ENCODE measurements around the gene OR10H1. TPM values are rescaled to one million over a fixed set of nuclear protein-coding genes. Genes with fewer than 3 reads are reported as not detected.
"Not testable (repeated sequence)": the region's sequence is repeated elsewhere in the genome, so short reads cannot be mapped to it uniquely, and the experiment has no call there.

OR10H1 gene, protein sequence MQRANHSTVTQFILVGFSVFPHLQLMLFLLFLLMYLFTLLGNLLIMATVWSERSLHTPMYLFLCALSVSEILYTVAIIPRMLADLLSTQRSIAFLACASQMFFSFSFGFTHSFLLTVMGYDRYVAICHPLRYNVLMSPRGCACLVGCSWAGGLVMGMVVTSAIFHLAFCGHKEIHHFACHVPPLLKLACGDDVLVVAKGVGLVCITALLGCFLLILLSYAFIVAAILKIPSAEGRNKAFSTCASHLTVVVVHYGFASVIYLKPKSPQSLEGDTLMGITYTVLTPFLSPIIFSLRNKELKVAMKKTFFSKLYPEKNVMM
- total RNA-seq, result not detected

DNA sequence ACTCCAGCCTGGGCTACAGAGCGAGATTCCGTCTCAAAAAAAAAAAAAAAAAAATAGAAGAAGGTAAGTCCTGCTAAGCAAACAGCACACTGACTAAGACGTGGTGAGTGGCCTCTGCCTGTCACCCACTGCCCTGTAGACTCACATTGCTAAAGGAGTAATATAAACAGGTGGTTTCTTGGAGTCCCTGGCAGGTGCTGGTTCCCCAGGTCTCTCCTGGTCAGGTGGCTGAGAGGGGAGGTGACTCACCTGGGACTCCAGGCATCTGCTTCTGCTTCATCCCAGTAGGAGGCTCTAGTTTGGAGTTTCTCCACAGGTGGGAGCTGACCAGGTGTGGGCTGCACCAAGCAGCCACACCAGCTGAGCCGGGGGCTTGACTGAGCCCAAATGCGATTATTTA lies at the start of gene OR10H1:
Gene OR10H1, minus strand, starts transcription at position 359 of the 400 bp plus-strand sequence. CDS start 7,627 bp downstream, outside the sequence.
- H3K27me3 Mint-ChIP-seq, result peaks cover 4% of the 10 kb centered on the region
- H3K9me3 Mint-ChIP-seq (ENCODE audit: low read depth), result no peaks in the 10 kb centered on the region
- no peak within 1 kb of the TSS for H3K27ac Mint-ChIP-seq
- H3K4me1 Mint-ChIP-seq, result no peaks in the 10 kb centered on the region
- no peaks in the 10 kb centered on the region for H3K36me3 Mint-ChIP-seq
- no peak for ATAC-seq
- H3K4me3 Mint-ChIP-seq, result no peak within 1 kb of the TSS
- CTCF ChIA-PET, result no interaction called here
- no peak for DNase-seq

DNA sequence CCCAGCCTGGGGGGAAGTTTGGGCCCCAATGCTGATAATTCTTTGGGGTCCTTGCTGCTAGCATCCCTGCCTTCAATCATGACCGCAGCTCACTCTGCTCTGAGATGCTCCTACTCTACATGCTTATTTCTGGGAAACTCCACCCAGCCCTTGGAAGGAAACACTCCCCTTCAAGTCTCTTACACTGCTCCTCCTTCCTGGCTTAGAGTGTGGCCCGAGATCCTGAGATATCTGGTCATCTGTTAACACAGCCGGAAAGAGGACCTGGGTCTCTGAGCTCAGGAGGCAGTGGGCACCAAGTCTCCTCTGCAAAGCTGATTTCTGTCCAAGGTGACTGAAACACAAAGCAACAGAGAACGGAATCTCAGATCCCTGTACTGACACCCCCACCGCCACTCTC lies 49.4 kb upstream of the OR10H1 start:
- ATAC-seq (no peak), DNase-seq (no peak)
- Mint-ChIP-seq H3K4me3 (no peak overlapping the region), H3K4me1 (no peaks in the 10 kb centered on the region), H3K9me3 (ENCODE audit: low read depth) (no peaks in the 10 kb centered on the region), H3K27me3 (no peaks in the 10 kb centered on the region), H3K36me3 (no peaks in the 10 kb centered on the region), H3K27ac (no peak overlapping the region)
- CTCF ChIA-PET, result interaction anchor here (0.7 to 0.9 kb wide), 2 partner anchors 10 to 235 kb away, joined by 3 read pairs; no protein-coding TSS in a partner anchor

DNA sequence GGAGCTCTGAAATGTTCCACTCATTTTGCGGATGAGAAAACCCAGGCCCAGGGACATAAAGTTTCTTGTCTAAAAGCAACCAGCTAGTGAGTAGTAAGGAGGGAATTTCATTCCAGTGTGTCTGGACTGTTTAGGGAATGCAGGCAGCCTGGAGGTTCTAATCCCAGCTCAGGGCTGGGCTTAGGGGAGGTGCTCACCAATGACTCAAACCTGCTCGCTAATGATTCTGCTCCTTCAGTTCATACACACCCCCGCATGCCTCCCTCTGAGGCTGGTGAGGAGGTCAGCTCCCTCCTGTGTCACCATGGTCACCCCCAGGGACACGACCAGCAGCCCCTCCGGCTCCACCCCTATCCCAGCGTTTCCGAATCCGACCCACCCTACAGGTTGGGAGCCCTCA lies 47.8 kb upstream of the OR10H1 start:
- ATAC-seq, result no peak
- H3K27me3 Mint-ChIP-seq, result no peaks in the 10 kb centered on the region

DNA sequence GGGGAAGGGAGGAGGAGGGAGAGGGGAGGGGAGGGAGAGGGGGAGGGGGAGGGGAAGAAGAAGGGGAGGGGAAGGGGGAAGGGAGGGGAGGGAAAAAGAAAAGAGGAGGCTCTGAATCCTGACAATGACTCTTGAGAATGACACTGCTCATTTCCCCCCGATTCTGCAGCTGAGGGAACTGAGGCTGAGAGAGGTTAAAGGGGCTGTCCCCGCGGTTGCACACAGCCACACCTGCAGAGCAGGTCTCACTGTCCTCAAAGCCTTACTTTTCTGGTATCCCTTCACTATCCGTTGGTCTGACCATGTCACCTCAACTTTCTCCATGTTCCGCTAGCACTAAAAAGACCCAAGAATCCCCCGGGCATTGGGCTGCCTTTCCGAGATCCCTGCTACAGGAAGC lies 47.0 kb upstream of the OR10H1 start:
- H3K9me3 Mint-ChIP-seq (ENCODE audit: low read depth), result no peaks in the 10 kb centered on the region
- H3K4me1 Mint-ChIP-seq, result no peaks in the 10 kb centered on the region
- no peak for ATAC-seq
- H3K27ac Mint-ChIP-seq, result no peak overlapping the region
- no peaks in the 10 kb centered on the region for H3K36me3 Mint-ChIP-seq
- H3K27me3 Mint-ChIP-seq, result no peaks in the 10 kb centered on the region
- no peak overlapping the region for H3K4me3 Mint-ChIP-seq
- DNase-seq, result no peak
- CTCF ChIA-PET, result no interaction called here

More for the DNA sequence above, 47.8 kb upstream of the OR10H1 start:
- no peak overlapping the region for H3K4me3 Mint-ChIP-seq
- H3K4me1 Mint-ChIP-seq, result no peaks in the 10 kb centered on the region
- CTCF ChIA-PET, result no interaction called here
- H3K27ac Mint-ChIP-seq, result no peak overlapping the region
- no peaks in the 10 kb centered on the region for H3K36me3 Mint-ChIP-seq
- H3K9me3 Mint-ChIP-seq (ENCODE audit: low read depth), result no peaks in the 10 kb centered on the region
- DNase-seq, result no peak

DNA sequence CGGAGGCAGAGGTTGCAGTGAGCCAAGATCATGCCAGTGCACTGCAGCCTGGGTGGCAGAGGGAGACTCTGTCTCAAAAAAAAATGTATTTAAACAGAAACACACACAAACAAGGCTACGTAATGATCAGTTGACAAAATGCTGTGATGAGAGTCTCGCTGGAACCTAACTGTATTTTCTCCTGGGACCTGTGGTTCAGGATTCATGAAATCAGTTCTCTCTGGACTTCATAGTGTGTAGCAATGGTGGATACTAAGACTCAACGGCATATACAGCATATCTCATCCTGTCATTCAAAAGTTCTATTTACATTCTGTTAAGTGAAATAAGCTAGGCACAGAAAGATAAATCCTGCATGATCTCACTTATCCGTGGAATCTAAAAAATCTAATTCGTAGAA lies 45.1 kb upstream of the OR10H1 start:
- Mint-ChIP-seq H3K4me3 (no peak overlapping the region), H3K27ac (no peak overlapping the region), H3K4me1 (no peaks in the 10 kb centered on the region), H3K27me3 (no peaks in the 10 kb centered on the region), H3K9me3 (ENCODE audit: low read depth) (no peaks in the 10 kb centered on the region), H3K36me3 (no peaks in the 10 kb centered on the region)
- no peak for DNase-seq
- no peak for ATAC-seq
- CTCF ChIA-PET, result no interaction called here

DNA sequence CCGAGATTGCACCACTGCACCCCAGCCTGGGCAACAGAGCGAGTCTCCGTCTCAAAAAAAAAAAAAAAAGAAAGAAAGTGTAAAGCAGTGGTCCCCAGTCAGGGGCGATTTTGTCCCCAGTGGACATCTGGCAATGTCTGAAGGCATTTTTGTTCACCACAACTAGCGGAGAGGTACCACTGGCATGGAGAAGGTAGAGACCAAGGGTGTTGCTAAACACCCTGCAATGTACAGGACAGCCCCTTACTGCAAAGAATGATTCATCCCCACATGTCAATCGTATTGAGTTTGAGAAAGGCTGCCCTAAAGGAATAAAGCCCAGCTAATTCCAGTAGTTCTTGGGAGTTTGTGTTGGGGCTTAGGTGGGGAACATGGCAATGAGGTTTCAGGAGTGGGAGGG lies 43.7 kb upstream of the OR10H1 start:
- no peaks in the 10 kb centered on the region for H3K27me3 Mint-ChIP-seq
- DNase-seq (no peak), ATAC-seq (no peak)
- H3K4me1 Mint-ChIP-seq, result no peaks in the 10 kb centered on the region
- H3K36me3 Mint-ChIP-seq, result no peaks in the 10 kb centered on the region
- H3K27ac Mint-ChIP-seq, result no peak overlapping the region
- CTCF ChIA-PET, result no interaction called here
- H3K4me3 Mint-ChIP-seq, result no peak overlapping the region
- no peaks in the 10 kb centered on the region for H3K9me3 Mint-ChIP-seq (ENCODE audit: low read depth)

DNA sequence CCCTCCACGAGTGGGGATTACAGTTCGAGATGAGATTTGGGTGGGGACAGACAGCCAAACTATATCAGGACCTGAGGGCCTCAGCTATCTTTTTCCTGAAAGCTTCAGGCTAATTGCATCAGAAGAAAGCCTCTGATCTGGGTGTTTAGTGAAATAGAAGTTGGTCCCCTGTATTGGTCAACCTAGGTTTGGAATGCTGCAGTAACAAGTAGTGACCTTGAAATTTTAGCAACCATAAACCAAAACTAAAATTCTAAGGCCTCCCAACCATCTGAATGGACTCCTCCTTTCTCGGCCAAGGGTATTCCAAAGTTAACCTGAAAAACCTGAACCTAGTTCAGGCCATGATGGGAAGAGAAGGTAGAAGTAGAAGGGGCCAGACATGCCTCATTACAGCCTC lies 34.9 kb upstream of the OR10H1 start:
- no peak overlapping the region for H3K27ac Mint-ChIP-seq
- no peaks in the 10 kb centered on the region for H3K27me3 Mint-ChIP-seq
- no peak overlapping the region for H3K4me3 Mint-ChIP-seq
- no peaks in the 10 kb centered on the region for H3K36me3 Mint-ChIP-seq
- CTCF ChIA-PET, result no interaction called here
- ATAC-seq (no peak), DNase-seq (no peak)
- H3K9me3 Mint-ChIP-seq (ENCODE audit: low read depth), result peaks cover 2% of the 10 kb centered on the region
- peaks cover 4% of the 10 kb centered on the region for H3K4me1 Mint-ChIP-seq

DNA sequence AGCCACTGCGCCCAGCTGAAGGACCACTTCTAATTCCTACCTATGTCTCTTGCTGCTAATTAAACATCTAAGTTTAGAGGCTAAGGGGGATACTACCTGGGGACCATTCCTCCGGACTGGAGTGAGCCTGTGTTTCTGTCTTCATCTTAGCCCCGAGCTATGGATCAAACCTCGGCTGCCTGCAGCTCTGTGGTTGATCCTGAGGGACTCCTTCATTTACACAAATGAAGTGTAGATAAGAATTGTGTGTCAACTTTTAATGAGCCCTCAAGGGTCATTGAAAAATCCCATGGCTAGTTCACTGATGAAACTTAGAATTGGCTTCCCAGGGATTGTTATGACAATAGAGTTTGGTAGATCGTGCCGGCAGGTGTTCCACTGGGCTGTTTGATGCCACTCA lies 31.5 kb upstream of the OR10H1 start:
- no peaks in the 10 kb centered on the region for H3K27me3 Mint-ChIP-seq

DNA sequence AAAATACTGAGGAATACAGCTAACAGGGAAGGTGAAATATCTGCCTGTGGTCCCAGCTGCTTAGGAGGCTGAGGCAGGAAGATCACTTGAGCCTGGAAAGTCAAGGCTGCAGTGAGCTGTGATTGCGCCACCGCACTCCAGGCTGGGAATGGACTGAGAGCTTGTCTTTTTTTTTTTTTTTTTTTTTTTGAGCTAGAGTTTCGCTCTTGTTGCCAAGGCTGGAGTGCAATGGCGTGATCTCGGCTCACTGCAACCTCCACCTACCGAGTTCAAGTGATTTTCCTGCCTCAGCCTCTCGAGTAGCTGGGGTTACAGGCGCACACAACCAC lies 28.4 kb upstream of the OR10H1 start:
- not testable (repeated sequence) for DNase-seq; H3K4me3 Mint-ChIP-seq; ATAC-seq; H3K9me3 Mint-ChIP-seq (ENCODE audit: low read depth); H3K27me3 Mint-ChIP-seq; H3K36me3 Mint-ChIP-seq
- Mint-ChIP-seq H3K4me1 (peaks cover 25% of the 10 kb centered on the region), H3K27ac (peak overlapping the region; percentile 56)
- CTCF ChIA-PET, result interaction anchor here (0.6 to 1.1 kb wide), 2 partner anchors 213 to 216 kb away, joined by 3 to 4 read pairs; no protein-coding TSS in a partner anchor

More for the DNA sequence above, 31.5 kb upstream of the OR10H1 start:
- CTCF ChIA-PET, result interaction anchor here (0.6 kb wide), 1 partner anchor 315 kb away, joined by 4 read pairs; no protein-coding TSS in a partner anchor
- Mint-ChIP-seq H3K36me3 (no peaks in the 10 kb centered on the region), H3K4me1 (peaks cover 25% of the 10 kb centered on the region), H3K27ac (no peak overlapping the region), H3K4me3 (no peak overlapping the region), H3K9me3 (ENCODE audit: low read depth) (no peaks in the 10 kb centered on the region)
- ATAC-seq (no peak), DNase-seq (no peak)

DNA sequence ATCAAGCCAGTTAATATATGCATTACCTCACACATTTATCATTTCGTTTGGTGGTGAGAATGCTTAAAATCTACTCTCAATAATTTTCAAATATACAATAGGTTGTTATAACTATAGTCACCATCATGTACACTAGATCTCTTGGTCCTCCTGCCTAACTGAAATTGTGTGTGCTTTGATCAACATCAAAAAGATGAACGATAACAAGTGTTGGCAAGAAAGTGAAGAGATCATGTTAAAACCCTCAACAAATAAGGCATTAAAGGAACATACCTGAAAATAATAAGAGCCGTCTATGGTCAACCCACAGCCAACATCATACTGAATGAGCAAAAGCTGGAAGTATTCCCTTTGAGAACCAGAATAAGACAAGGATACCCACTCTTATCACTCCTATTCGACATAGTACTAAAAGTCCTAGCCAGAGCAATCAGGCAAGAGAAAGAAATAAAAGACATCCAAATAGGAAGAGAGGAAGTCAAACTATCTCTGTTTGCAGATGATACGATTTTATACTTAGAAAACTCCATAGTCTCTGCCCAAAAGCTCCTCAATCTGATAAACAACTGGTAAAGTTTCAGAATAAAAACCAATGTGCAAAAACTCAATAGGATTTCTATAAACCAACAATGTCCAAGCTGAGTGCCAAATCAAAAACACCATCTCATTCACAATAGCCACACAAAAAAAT lies 27.9 kb upstream of the OR10H1 start:
- Mint-ChIP-seq H3K4me3 (no peak overlapping the region), H3K9me3 (ENCODE audit: low read depth) (no peaks in the 10 kb centered on the region), H3K36me3 (no peaks in the 10 kb centered on the region), H3K27me3 (no peaks in the 10 kb centered on the region), H3K4me1 (peaks cover 28% of the 10 kb centered on the region), H3K27ac (peak overlapping the region; percentile 56)
- no peak for DNase-seq
- CTCF ChIA-PET, result no interaction called here
- ATAC-seq, result no peak

DNA sequence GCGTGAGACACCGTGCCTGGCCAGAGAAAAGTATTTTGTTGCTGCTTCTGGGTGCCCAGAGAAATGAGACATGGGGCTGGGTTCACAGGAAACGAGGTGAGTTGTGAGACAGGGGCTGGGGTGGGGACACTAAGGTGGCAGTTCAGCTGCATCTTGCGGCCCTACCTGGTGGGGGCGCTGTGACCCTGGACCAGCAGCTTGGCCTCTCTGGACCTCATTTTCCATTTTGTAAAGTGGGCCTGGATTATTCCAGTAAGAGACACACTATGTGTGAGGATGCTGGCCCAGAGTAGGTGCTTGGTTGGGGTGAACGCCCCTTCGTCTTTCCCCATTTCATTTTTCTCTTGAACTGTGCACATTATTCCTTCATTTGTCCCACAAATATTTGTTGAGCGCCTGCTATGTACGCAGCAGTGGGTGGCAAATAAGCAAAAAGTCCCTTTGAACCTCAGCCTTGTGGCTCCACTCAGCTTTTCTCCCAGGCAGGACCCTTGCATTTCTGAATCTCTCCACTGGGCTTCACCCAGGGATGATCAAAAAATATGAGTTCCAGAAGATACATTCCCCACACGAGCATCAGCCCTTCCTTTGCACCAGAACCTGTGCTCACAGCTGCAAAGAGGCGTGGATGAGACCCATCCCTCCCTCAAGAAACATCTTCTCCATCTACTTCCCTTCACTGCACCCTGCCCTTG lies 26.6 kb upstream of the OR10H1 start:
- H3K4me1 Mint-ChIP-seq, result peaks cover 35% of the 10 kb centered on the region
- no peaks in the 10 kb centered on the region for H3K36me3 Mint-ChIP-seq
- H3K27ac Mint-ChIP-seq, result no peak overlapping the region
- no peaks in the 10 kb centered on the region for H3K27me3 Mint-ChIP-seq
- DNase-seq (no peak), ATAC-seq (no peak)
- no peaks in the 10 kb centered on the region for H3K9me3 Mint-ChIP-seq (ENCODE audit: low read depth)
- CTCF ChIA-PET, result no interaction called here
- no peak overlapping the region for H3K4me3 Mint-ChIP-seq

DNA sequence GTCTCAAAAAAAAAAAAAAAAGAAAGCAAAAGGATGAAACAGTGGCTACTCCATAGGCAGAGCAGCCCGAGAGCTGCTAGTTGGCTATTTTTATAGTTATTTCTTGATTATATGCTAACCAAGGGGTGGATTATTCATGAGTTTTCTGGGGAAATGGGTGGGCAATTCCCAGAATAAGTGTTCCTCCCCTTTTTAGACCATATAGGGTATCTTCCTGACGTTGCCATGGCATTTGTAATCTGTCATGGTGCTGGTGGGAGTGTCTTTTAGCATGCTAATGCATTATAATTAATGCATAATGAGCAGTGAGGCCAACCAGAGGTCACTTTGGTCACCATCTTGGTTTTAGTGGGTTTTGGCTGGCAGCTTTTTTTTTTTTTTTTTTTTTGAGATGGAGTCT lies 25.4 kb upstream of the OR10H1 start:
- DNase-seq (no peak), ATAC-seq (no peak)
- Mint-ChIP-seq H3K27me3 (no peaks in the 10 kb centered on the region), H3K4me1 (peaks cover 37% of the 10 kb centered on the region), H3K4me3 (no peak overlapping the region), H3K9me3 (ENCODE audit: low read depth) (no peaks in the 10 kb centered on the region), H3K27ac (no peak overlapping the region), H3K36me3 (no peaks in the 10 kb centered on the region)
- CTCF ChIA-PET, result interaction anchor here (0.7 kb wide), 2 partner anchors 63 to 209 kb away, joined by 3 to 4 read pairs; no protein-coding TSS in a partner anchor

DNA sequence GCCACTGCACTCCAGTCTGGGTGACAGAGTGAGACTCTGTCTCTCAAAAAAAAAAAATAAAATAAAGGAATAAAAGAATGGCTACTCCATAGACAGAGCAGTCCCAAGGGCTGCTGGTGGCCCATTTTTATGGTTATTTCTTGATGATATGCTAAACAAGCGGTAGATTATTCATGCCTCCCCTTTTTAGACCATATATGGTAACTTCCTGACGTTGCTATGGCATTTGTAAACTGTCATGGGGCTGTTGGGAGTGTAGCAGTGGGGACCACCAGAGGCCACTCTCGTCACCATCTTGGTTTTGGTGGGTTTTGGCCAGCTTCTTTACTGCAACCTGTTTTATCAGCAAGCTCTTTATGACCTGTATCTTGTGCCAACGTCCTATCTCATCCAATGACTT lies 24.4 kb upstream of the OR10H1 start:
- not testable (repeated sequence) for ATAC-seq; H3K36me3 Mint-ChIP-seq; DNase-seq; H3K4me3 Mint-ChIP-seq; H3K9me3 Mint-ChIP-seq (ENCODE audit: low read depth); H3K27ac Mint-ChIP-seq; H3K27me3 Mint-ChIP-seq
- CTCF ChIA-PET, result interaction anchor here (0.6 kb wide), 1 partner anchor 210 kb away, joined by 3 read pairs; no protein-coding TSS in a partner anchor
- peaks cover 37% of the 10 kb centered on the region for H3K4me1 Mint-ChIP-seq

DNA sequence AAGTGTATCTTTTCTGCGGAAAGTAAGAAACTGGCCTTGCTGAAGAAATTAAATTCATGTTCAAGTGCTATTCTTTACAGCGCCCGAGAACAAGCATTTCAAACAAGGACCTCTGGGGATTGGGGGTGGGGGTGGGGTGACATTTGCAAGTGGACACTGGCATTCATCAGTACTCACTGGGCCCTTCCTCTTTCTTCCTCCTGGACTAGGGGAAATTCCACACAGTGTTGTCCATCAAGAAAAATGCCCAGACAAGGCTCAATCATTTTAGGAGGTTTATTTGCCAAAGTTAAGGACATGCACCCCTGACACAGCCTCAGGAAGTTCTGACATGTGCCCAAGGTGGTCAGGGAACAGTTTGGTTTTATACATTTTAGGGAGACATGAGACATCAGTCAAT lies 22.9 kb upstream of the OR10H1 start:
- Mint-ChIP-seq H3K4me1 (peaks cover 24% of the 10 kb centered on the region), H3K27ac (no peak overlapping the region), H3K27me3 (no peaks in the 10 kb centered on the region), H3K9me3 (ENCODE audit: low read depth) (no peaks in the 10 kb centered on the region), H3K4me3 (no peak overlapping the region), H3K36me3 (no peaks in the 10 kb centered on the region)
- ATAC-seq (no peak), DNase-seq (no peak)
- CTCF ChIA-PET, result no interaction called here
